Activated CD8-positive, alpha-beta memory T cell treated with anti-CD3 and anti-CD28 coated beads, Interleukin-2, amount 10 ng/mL, durations not matched to agents 7 days and 5 days (primary cell): ENCODE data around the gene CD180. TPM values are rescaled to one million over a fixed set of nuclear protein-coding genes. Genes with fewer than 3 reads are reported as not detected.
A peak's percentile ranks its signal among the peaks of the same experiment; 100 is the strongest.
"Not testable (repeated sequence)": the region's sequence is repeated elsewhere in the genome, so short reads cannot be mapped to it uniquely, and the experiment has no call there.

Experiments used
- ATAC-seq: fragments of 150-1000 bp; cut with Tn5 transposase; one replicate; pipeline ENCODE4 v1.10.0; 2021; ENCODE audit warnings: moderate library complexity
- CTCF ChIA-PET: fragments of 350-600 bp; sonication (Branson Sonifier 250); formaldehyde crosslinking; loops from one replicate; lab custom pipeline; 2021; ENCODE audit warnings: antibody characterized with exemption; lab: Charles Lee
- DNase-seq: peaks from one replicate; pipeline ENCODE4 v3.0.0-alpha.2; 2020
- H3K27ac Mint-ChIP-seq: one replicate; pipeline ENCODE4 v1.8.0; 2021; ENCODE audit warnings: mild to moderate bottlenecking, mixed read lengths
- H3K27me3 Mint-ChIP-seq: one replicate; pipeline ENCODE4 v1.8.0; 2021; ENCODE audit warnings: mixed read lengths
- H3K36me3 Mint-ChIP-seq: one replicate; pipeline ENCODE4 v1.8.0; 2021; ENCODE audit warnings: mild to moderate bottlenecking, mixed read lengths
- H3K4me1 Mint-ChIP-seq: one replicate; pipeline ENCODE4 v1.8.0; 2021; ENCODE audit warnings: mixed read lengths
- H3K4me3 Mint-ChIP-seq: one replicate; pipeline ENCODE4 v1.8.0; 2021; ENCODE audit warnings: mild to moderate bottlenecking, moderate library complexity, mixed read lengths
- H3K9me3 Mint-ChIP-seq: one replicate; pipeline ENCODE4 v1.8.0; 2022; ENCODE audit warnings: low read depth, mixed read lengths
- total RNA-seq, 2 experiments: library from RNA; stranded (reverse); gene quantifications; one replicate each; pipeline ENCODE4 v1.2.3, GENCODE V29; 2021

CD180 gene
- total RNA-seq, 2 experiments from 2014 or later = 0.07 TPM; not detected in 1

DNA sequence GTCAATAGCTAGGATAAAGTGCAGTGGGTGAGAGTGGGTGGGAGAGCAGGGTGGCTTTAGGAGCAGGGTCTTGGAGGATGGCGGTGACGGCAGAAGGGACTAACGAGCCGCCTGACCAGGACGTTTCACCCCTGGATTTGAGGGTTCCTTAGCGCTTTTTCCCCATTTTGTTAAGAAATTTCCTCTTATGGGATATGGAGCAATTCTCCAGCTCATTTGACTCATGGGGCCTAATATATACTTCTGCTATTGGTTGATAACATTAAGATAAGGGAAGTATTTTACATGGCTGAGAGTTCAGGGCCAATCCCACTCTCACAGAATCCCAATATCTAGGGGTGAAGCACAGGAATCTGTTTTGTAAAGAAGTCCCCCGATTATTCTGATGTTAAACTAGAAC, 17.6 kb downstream of the CD180 start:
- H3K4me3 Mint-ChIP-seq = no peak overlapping the region
- H3K27ac Mint-ChIP-seq = no peak overlapping the region
- H3K36me3 Mint-ChIP-seq = peaks cover 54% of the 10 kb centered on the region
- CTCF ChIA-PET = interaction anchor here (1.5 to 2.4 kb wide), 2 partner anchors 14 to 29 kb away, joined by 3 to 6 read pairs; no protein-coding TSS in a partner anchor
- H3K4me1 Mint-ChIP-seq = peaks cover 53% of the 10 kb centered on the region
- peaks cover 17% of the 10 kb centered on the region for H3K9me3 Mint-ChIP-seq
- no peak for ATAC-seq
- no peak for DNase-seq
- no peaks in the 10 kb centered on the region for H3K27me3 Mint-ChIP-seq

- Mint-ChIP-seq H3K27ac (no peak overlapping the region), H3K36me3 (peaks cover 57% of the 10 kb centered on the region), H3K27me3 (no peaks in the 10 kb centered on the region), H3K4me3 (no peak overlapping the region), H3K9me3 (peaks cover 17% of the 10 kb centered on the region), H3K4me1 (peaks cover 55% of the 10 kb centered on the region)
- ATAC-seq = no peak
- CTCF ChIA-PET = interaction anchor here (3.5 kb wide), 1 partner anchor 11 kb away, joined by 13 read pairs; no protein-coding TSS in a partner anchor
- no peak for DNase-seq
Measured at GRCh38 chr5:67178085-67178484, 18.5 kb downstream of the CD180 start.

- Mint-ChIP-seq H3K4me1 (peaks cover 45% of the 10 kb centered on the region), H3K9me3 (peaks cover 17% of the 10 kb centered on the region), H3K36me3 (peaks cover 58% of the 10 kb centered on the region), H3K27ac (peak overlapping the region; percentile 16), H3K4me3 (no peak overlapping the region), H3K27me3 (no peaks in the 10 kb centered on the region)
- ATAC-seq = no peak
- DNase-seq = no peak
- CTCF ChIA-PET = interaction anchor here (3.5 kb wide), 1 partner anchor 10 kb away, joined by 13 read pairs; no protein-coding TSS in a partner anchor
Measured at GRCh38 chr5:67176936-67177335, 19.7 kb downstream of the CD180 start.

DNA sequence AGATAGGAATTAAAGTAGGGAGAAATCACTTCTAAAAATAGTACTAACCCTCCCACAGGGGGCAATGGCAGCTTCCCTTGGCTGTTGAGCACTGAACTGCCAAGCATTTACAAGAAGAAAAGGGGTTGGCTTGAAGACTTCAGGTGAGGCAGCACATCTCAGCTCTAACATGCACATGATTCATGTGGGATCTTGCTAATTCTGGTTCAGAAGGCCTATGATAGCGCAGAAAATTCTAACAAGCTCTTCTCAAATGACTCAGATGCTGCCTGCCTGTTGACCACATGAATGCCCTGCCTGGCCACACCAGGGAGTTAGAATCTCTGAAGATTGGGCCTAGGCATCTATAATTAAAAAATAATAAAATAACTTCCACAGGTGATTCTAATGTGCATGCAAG, 22.6 kb downstream of the CD180 start:
- CTCF ChIA-PET = interaction anchor here (0.7 kb wide), 1 partner anchor 36 kb away, joined by 3 read pairs; no protein-coding TSS in a partner anchor
- peak; percentile 33 for ATAC-seq
- no peak for DNase-seq
- Mint-ChIP-seq H3K27ac (peak overlapping the region; percentile 13), H3K9me3 (peaks cover 17% of the 10 kb centered on the region), H3K27me3 (no peaks in the 10 kb centered on the region), H3K4me1 (peaks cover 24% of the 10 kb centered on the region), H3K4me3 (no peak overlapping the region), H3K36me3 (peaks cover 50% of the 10 kb centered on the region)

- Mint-ChIP-seq H3K9me3 (peaks cover 17% of the 10 kb centered on the region), H3K4me1 (peaks cover 25% of the 10 kb centered on the region), H3K36me3 (peaks cover 52% of the 10 kb centered on the region)
- CTCF ChIA-PET, DNase-seq, H3K27me3 Mint-ChIP-seq, H3K27ac Mint-ChIP-seq, H3K4me3 Mint-ChIP-seq, ATAC-seq: not testable (repeated sequence)
Measured at GRCh38 chr5:67173351-67173750, 23.2 kb downstream of the CD180 start.

DNA sequence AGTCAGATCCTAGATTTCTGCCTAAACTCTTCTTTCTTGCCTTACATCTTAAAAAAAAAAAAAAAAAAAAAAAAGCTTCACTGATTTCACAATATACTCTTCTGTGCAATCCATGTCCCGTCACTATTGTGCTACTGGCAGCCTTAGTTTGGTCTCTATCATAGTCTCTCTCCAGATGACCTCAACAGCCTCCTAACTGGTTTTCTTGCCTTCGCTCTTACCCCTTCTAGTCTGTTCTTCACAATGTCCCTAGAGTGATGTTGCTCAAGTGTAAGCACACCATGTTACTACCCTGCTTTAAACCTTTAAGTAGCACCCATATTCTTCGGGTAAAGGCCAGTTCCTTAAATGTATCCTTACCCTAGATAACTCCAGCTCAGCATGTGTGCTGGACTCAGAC, 25.8 kb downstream of the CD180 start:
- Mint-ChIP-seq H3K4me3 (no peak overlapping the region), H3K27me3 (no peaks in the 10 kb centered on the region), H3K36me3 (peaks cover 42% of the 10 kb centered on the region), H3K9me3 (peaks cover 5% of the 10 kb centered on the region), H3K27ac (no peak overlapping the region), H3K4me1 (peaks cover 28% of the 10 kb centered on the region)
- ATAC-seq = no peak
- DNase-seq = no peak
- CTCF ChIA-PET = interaction anchor here (1.0 to 18.1 kb wide), 2 partner anchors 21 to 36 kb away, joined by 3 to 521 read pairs; partner anchors contain the start of gene CD180

- CTCF ChIA-PET = interaction anchor here (1.4 to 18.1 kb wide), 4 partner anchors 9 to 39 kb away, joined by 4 to 521 read pairs (median 16); partner anchors contain the start of gene CD180
- H3K27ac Mint-ChIP-seq = peak overlapping the region; percentile 100
- peaks cover 40% of the 10 kb centered on the region for H3K4me1 Mint-ChIP-seq
- ATAC-seq (no peak), DNase-seq (no peak)
- peaks cover 52% of the 10 kb centered on the region for H3K36me3 Mint-ChIP-seq
- H3K27me3 Mint-ChIP-seq = no peaks in the 10 kb centered on the region
- H3K4me3 Mint-ChIP-seq = peak overlapping the region; percentile 87
- H3K9me3 Mint-ChIP-seq = no peaks in the 10 kb centered on the region
Measured at GRCh38 chr5:67168069-67168468, 28.5 kb downstream of the CD180 start.

GRCh38 chr5:67166460-67167285, 29.9 kb downstream of the CD180 start:
- Mint-ChIP-seq H3K9me3 (no peaks in the 10 kb centered on the region), H3K36me3 (peaks cover 61% of the 10 kb centered on the region), H3K4me1 (peaks cover 54% of the 10 kb centered on the region), H3K27me3 (no peaks in the 10 kb centered on the region), H3K27ac (peak overlapping the region; percentile 100), H3K4me3 (peak overlapping the region; percentile 87)
- DNase-seq = peak; percentile 94
- ATAC-seq = peak; percentile 77
- CTCF ChIA-PET = interaction anchor here (0.9 to 18.1 kb wide), 10 partner anchors 10 to 344 kb away, joined by 3 to 521 read pairs (median 7); partner anchors contain the start of gene CD180

GRCh38 chr5:67165526-67166459, 30.8 kb downstream of the CD180 start:
- Mint-ChIP-seq H3K27ac (peak overlapping the region; percentile 100), H3K9me3 (no peaks in the 10 kb centered on the region), H3K36me3 (peaks cover 67% of the 10 kb centered on the region), H3K4me1 (peaks cover 63% of the 10 kb centered on the region), H3K27me3 (no peaks in the 10 kb centered on the region), H3K4me3 (peak overlapping the region; percentile 87)
- ATAC-seq (peak; percentile 82), DNase-seq (peak; percentile 96)
- CTCF ChIA-PET = interaction anchor here (0.9 to 18.1 kb wide), 8 partner anchors 11 to 343 kb away, joined by 3 to 521 read pairs (median 12); partner anchors contain the start of gene CD180

DNA sequence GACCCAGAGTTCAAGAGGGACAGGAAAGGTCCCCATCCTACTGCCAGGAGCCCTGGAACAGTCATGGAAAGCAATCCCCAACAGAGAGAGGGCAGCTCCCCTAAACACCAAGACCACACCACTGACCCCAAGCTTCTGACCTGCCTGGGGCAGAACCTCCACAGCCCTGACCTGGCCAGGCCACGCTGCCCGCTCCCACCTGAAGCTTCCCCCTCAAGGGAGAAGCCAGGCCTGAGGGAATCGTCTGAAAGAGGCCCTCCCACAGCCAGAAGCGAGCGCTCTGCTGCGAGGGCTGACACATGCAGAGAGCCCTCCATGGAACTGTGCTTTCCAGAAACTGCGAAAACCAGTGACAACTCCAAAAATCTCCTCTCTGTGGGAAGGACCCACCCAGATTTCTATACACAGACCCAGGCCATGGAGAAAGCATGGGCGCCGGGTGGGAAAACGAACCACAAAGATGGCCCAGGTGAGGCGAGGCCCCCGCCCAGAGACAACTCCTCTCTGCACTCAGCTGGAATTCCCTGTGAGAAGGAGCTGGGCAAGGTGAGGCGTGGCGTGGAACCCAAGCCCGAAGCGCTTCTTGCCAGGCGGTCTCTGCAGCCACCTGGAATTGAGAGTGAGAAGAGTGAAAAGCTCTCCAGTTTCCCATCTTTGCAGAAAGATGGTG, 31.6 kb downstream of the CD180 start:
- Mint-ChIP-seq H3K4me3 (peak overlapping the region; percentile 87), H3K27me3 (no peaks in the 10 kb centered on the region), H3K9me3 (no peaks in the 10 kb centered on the region), H3K27ac (peak overlapping the region; percentile 100), H3K4me1 (peaks cover 69% of the 10 kb centered on the region), H3K36me3 (peaks cover 69% of the 10 kb centered on the region)
- CTCF ChIA-PET = interaction anchor here (1.0 to 18.1 kb wide), 2 partner anchors 9 to 42 kb away, joined by 3 to 521 read pairs; partner anchors contain the start of gene CD180
- ATAC-seq = no peak
- no peak for DNase-seq

DNA sequence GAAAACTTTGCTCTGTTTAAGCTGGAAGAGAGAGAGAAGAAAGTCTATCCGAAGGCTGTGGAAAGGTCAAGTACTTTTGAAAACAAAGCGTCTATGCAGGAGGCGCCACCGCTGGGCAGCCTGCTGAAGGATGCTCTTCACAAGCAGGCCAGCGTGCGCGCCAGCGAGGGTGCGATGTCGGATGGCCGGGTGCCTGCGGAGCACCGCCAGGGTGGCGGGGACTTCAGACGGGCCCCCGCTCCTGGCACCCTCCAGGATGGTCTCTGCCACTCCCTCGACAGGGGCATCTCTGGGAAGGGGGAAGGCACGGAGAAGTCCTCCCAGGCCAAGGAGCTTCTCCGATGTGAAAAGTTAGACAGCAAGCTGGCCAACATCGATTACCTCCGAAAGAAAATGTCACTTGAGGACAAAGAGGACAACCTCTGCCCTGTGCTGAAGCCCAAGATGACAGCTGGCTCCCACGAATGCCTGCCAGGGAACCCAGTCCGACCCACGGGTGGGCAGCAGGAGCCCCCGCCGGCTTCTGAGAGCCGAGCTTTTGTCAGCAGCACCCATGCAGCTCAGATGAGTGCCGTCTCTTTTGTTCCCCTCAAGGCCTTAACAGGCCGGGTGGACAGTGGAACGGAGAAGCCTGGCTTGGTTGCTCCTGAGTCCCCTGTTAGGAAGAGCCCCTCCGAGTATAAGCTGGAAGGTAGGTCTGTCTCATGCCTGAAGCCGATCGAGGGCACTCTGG, 32.6 kb downstream of the CD180 start:
- H3K27ac Mint-ChIP-seq = peak overlapping the region; percentile 100
- ATAC-seq (no peak), DNase-seq (no peak)
- H3K9me3 Mint-ChIP-seq = no peaks in the 10 kb centered on the region
- H3K4me1 Mint-ChIP-seq = peaks cover 74% of the 10 kb centered on the region
- CTCF ChIA-PET = interaction anchor here (0.8 to 18.1 kb wide), 3 partner anchors 8 to 43 kb away, joined by 3 to 521 read pairs (median 4); partner anchors contain the start of gene CD180
- H3K27me3 Mint-ChIP-seq = no peaks in the 10 kb centered on the region
- H3K4me3 Mint-ChIP-seq = peak overlapping the region; percentile 87
- peaks cover 65% of the 10 kb centered on the region for H3K36me3 Mint-ChIP-seq
